Neuronal stem cell (in vitro differentiated cells): Measurements from ENCODE around the gene RBFA.
"Not testable (repeated sequence)": the region's sequence is repeated elsewhere in the genome, so short reads cannot be mapped to it uniquely, and the experiment has no call there.

Source experiments
- DNase-seq: peaks from one replicate; pipeline ENCODE4 v3.0.0-alpha.2; 2013; ENCODE audit warnings: low spot score
- H2AFZ ChIP-seq: one replicate; pipeline ENCODE4 v1.6.1; 2013; ENCODE audit warnings: mild to moderate bottlenecking, low read length, inconsistent platforms
- H2AK5ac ChIP-seq: 2 replicates; pipeline ENCODE4 v1.6.1; 2013; ENCODE audit warnings: low read depth, mild to moderate bottlenecking, inconsistent platforms, low read length, moderate library complexity, mixed read lengths
- H2BK120ac ChIP-seq: 2 replicates; pipeline ENCODE4 v1.6.1; 2013; ENCODE audit warnings: low read depth, mild to moderate bottlenecking, inconsistent platforms, low read length, moderate library complexity, mixed read lengths
- H2BK12ac ChIP-seq: one replicate; pipeline ENCODE4 v1.6.1; 2013; ENCODE audit warnings: low read length, inconsistent platforms
- H2BK15ac ChIP-seq: 2 replicates; pipeline ENCODE4 v1.6.1; 2013; ENCODE audit warnings: mild to moderate bottlenecking, low read length, inconsistent platforms, mixed read lengths
- H2BK5ac ChIP-seq: one replicate; pipeline ENCODE4 v1.6.1; 2013; ENCODE audit warnings: inconsistent platforms, mild to moderate bottlenecking, low read length, moderate library complexity
- H3K14ac ChIP-seq: one replicate; pipeline ENCODE4 v1.6.1; 2013; ENCODE audit warnings: low read length, inconsistent platforms
- H3K18ac ChIP-seq: 2 replicates; pipeline ENCODE4 v1.6.1; 2013; ENCODE audit warnings: low read length, inconsistent platforms
- H3K23ac ChIP-seq: 2 replicates; pipeline ENCODE4 v1.6.1; 2013; ENCODE audit warnings: low read depth, mild to moderate bottlenecking, mixed read lengths, low read length, inconsistent platforms; ENCODE audit not compliant: poor library complexity
- H3K27ac ChIP-seq: replicated peaks from 3 replicates; pipeline ENCODE4 v1.5.1; 2013; ENCODE audit warnings: low read length, inconsistent platforms
- H3K27me3 ChIP-seq, 3 experiments: 2 replicates each; pipeline ENCODE4 v1.6.1; 2013; ENCODE audit warnings: low read length in 3 of 3, mild to moderate bottlenecking in 2 of 3, inconsistent platforms in 1 of 3, low read depth in 1 of 3, mixed read lengths in 1 of 3, moderate library complexity in 1 of 3; ENCODE audit not compliant: control insufficient read depth in 3 of 3, insufficient read depth in 3 of 3
- H3K36me3 ChIP-seq, 2 donors: replicated peaks in 1 of 2; 2 replicates each; pipeline ENCODE4 v1.6.1; 2013; ENCODE audit warnings: low read length in 2 of 2; ENCODE audit not compliant: control insufficient read depth in 2 of 2, insufficient read depth in 2 of 2
- H3K4ac ChIP-seq: 2 replicates; pipeline ENCODE4 v1.6.1; 2013; ENCODE audit warnings: inconsistent platforms, mild to moderate bottlenecking, low read length, moderate library complexity
- H3K4me1 ChIP-seq, 2 donors: 1 replicate in 1 of 2; 2 replicates in 1 of 2; pipeline ENCODE4 v1.6.1; 2013; ENCODE audit warnings: low read length in 2 of 2, low read depth in 1 of 2; ENCODE audit not compliant: control insufficient read depth in 2 of 2, insufficient read depth in 1 of 2
- H3K4me2 ChIP-seq: one replicate; pipeline ENCODE4 v1.6.1; 2013; ENCODE audit warnings: mild to moderate bottlenecking, low read length, inconsistent platforms; ENCODE audit not compliant: insufficient read depth, poor library complexity, severe bottlenecking
- H3K4me3 ChIP-seq, 2 donors: 2 replicates each; pipeline ENCODE4 v1.5.1; 2013; ENCODE audit warnings: low read length in 2 of 2, mild to moderate bottlenecking in 2 of 2, inconsistent platforms in 1 of 2, moderate library complexity in 1 of 2
- H3K79me1 ChIP-seq: one replicate; pipeline ENCODE4 v1.6.1; 2013; ENCODE audit warnings: low read depth, mild to moderate bottlenecking, inconsistent platforms, low read length, moderate library complexity
- H3K9ac ChIP-seq: one replicate; pipeline ENCODE4 v1.6.1; 2013; ENCODE audit warnings: mild to moderate bottlenecking, low read depth, low read length, inconsistent platforms; ENCODE audit not compliant: poor library complexity
- H3K9me3 ChIP-seq, 2 donors: replicated peaks in 1 of 2; 2 replicates each; pipeline versions ENCODE3 to v1.6.1; 2013; ENCODE audit warnings: low read length in 2 of 2, mild to moderate bottlenecking in 2 of 2, inconsistent platforms in 1 of 2, low read depth in 1 of 2, mixed read lengths in 1 of 2, moderate library complexity in 1 of 2; ENCODE audit not compliant: control insufficient read depth in 2 of 2, insufficient read depth in 1 of 2
- H4K8ac ChIP-seq: one replicate; pipeline ENCODE4 v1.6.1; 2013; ENCODE audit warnings: low read depth, mild to moderate bottlenecking, inconsistent platforms, low read length, moderate library complexity
- H4K91ac ChIP-seq: one replicate; pipeline ENCODE4 v1.6.1; 2013; ENCODE audit warnings: low read length, low read depth, mild to moderate bottlenecking, inconsistent platforms; ENCODE audit not compliant: poor library complexity
- WGBS, 2 donors: extraction: QIAGEN DNeasy Blood & Tissue Kit; methylation state at CpG; one replicate each; pipeline ENCODE4 v1.1.7; 2013; ENCODE audit warnings: missing lambda C conversion rate in 2 of 2, mixed read lengths in 1 of 2; ENCODE audit not compliant: insufficient read length in 2 of 2, insufficient replicate concordance in 1 of 2; ENCODE audit errors: extremely low coverage in 2 of 2; 5-methylcytosine and 5-hydroxymethylcytosine counted together

The RBFA gene

GRCh38 chr18:79999701-80000100 is 34.5 kb upstream of the RBFA start:
- WGBS, 2 donors, result no CpG with 5 or more reads among the region's 2 CpGs
- H3K14ac ChIP-seq, H3K27me3 ChIP-seq: not testable (repeated sequence)

GRCh38 chr18:80000877-80001276 is 33.4 kb upstream of the RBFA start:
- H3K4ac ChIP-seq, result no peak overlapping the region
- H3K27me3 ChIP-seq, result no peaks in the 10 kb centered on the region

More at GRCh38 chr18:79999701-80000100, 34.5 kb upstream of the RBFA start:
- not testable (repeated sequence) for H3K18ac ChIP-seq, H3K4me2 ChIP-seq, H2AK5ac ChIP-seq, H3K36me3 ChIP-seq, H3K4me1 ChIP-seq, H2BK12ac ChIP-seq, H2BK15ac ChIP-seq, H3K9ac ChIP-seq, H3K27ac ChIP-seq, DNase-seq, H2BK5ac ChIP-seq, H3K23ac ChIP-seq, H3K79me1 ChIP-seq, H4K91ac ChIP-seq, H3K4me3 ChIP-seq, H3K4ac ChIP-seq, H2BK120ac ChIP-seq, H2AFZ ChIP-seq, H4K8ac ChIP-seq
- H3K9me3 ChIP-seq, result peaks cover 10 to 14% of the 10 kb centered on the region in 2 donors

GRCh38 chr18:80002468-80002867 is 31.8 kb upstream of the RBFA start:
- H3K4me2 ChIP-seq, result no peak overlapping the region
- WGBS, 2 donors, result no CpG with 5 or more reads among the region's 5 CpGs
- H2AK5ac ChIP-seq, result no peak overlapping the region
- no peaks in the 10 kb centered on the region for H3K36me3 ChIP-seq
- H3K27me3 ChIP-seq, result no peaks in the 10 kb centered on the region
- no peak overlapping the region for H2AFZ ChIP-seq
- no peak overlapping the region for H2BK5ac ChIP-seq
- H3K23ac ChIP-seq, result no peak overlapping the region
- H3K4me1 ChIP-seq, result no peaks in the 10 kb centered on the region
- no peak overlapping the region for H3K27ac ChIP-seq
- no peak overlapping the region for H2BK120ac ChIP-seq
- no peak for DNase-seq
- H4K91ac ChIP-seq, result no peak overlapping the region
- no peak overlapping the region for H3K14ac ChIP-seq
- peaks cover 11 to 17% of the 10 kb centered on the region in 2 donors for H3K9me3 ChIP-seq
- H2BK15ac ChIP-seq, result no peak overlapping the region
- H2BK12ac ChIP-seq, result no peak overlapping the region
- H3K9ac ChIP-seq, result no peak overlapping the region
- no peak overlapping the region for H3K18ac ChIP-seq
- no peak overlapping the region for H4K8ac ChIP-seq
- H3K4ac ChIP-seq, result no peak overlapping the region
- no peak overlapping the region for H3K4me3 ChIP-seq
- peaks cover 2% of the 10 kb centered on the region for H3K79me1 ChIP-seq

More at GRCh38 chr18:80000877-80001276, 33.4 kb upstream of the RBFA start:
- Histone ChIP-seq H3K4me2 (no peak overlapping the region), H4K91ac (no peak overlapping the region), H3K9ac (no peak overlapping the region), H3K4me3 (no peak overlapping the region), H2BK12ac (no peak overlapping the region), H3K4me1 (no peaks in the 10 kb centered on the region), H4K8ac (no peak overlapping the region), H2BK15ac (no peak overlapping the region), H3K18ac (no peak overlapping the region), H3K14ac (no peak overlapping the region), H2AK5ac (no peak overlapping the region), H3K27ac (no peak overlapping the region), H3K79me1 (peaks cover 2% of the 10 kb centered on the region), H2AFZ (no peak overlapping the region), H2BK120ac (no peak overlapping the region), H3K9me3 (peaks cover 10 to 14% of the 10 kb centered on the region in 2 donors), H3K36me3 (no peaks in the 10 kb centered on the region), H2BK5ac (no peak overlapping the region), H3K23ac (no peak overlapping the region)
- DNase-seq, result no peak
- WGBS, 2 donors, result no CpG with 5 or more reads among the region's 3 CpGs

GRCh38 chr18:80004600-80005342 is 29.5 kb upstream of the RBFA start:
- WGBS, 2 donors, result no CpG with 5 or more reads among the region's 12 CpGs
- Histone ChIP-seq H4K91ac (no peak overlapping the region), H3K4me2 (no peak overlapping the region)

More at GRCh38 chr18:80004600-80005342, 29.5 kb upstream of the RBFA start:
- Histone ChIP-seq H2BK120ac (no peak overlapping the region), H3K14ac (no peak overlapping the region), H3K4me3 (peak overlapping the region in 1 of 2 donors; percentile 0), H3K23ac (no peak overlapping the region), H2BK5ac (no peak overlapping the region), H3K27ac (no peak overlapping the region), H2AK5ac (no peak overlapping the region), H3K18ac (no peak overlapping the region), H3K9ac (no peak overlapping the region), H4K8ac (no peak overlapping the region), H3K36me3 (no peaks in the 10 kb centered on the region), H3K79me1 (peaks cover 2% of the 10 kb centered on the region), H3K4ac (no peak overlapping the region), H2AFZ (no peak overlapping the region), H3K9me3 (peaks cover 13 to 25% of the 10 kb centered on the region in 2 donors), H3K4me1 (no peaks in the 10 kb centered on the region), H3K27me3 (no peaks in the 10 kb centered on the region), H2BK15ac (no peak overlapping the region), H2BK12ac (no peak overlapping the region)
- DNase-seq, result no peak
